ENCODE data around the gene RBM23. TPM values are rescaled to one million over a fixed set of nuclear protein-coding genes. Genes with fewer than 3 reads are reported as not detected.

RBM23 gene
- total RNA-seq, 1 experiment from 2014 or later = 105 TPM

- peaks cover 92% of the 10 kb centered on the region for H3K36me3 ChIP-seq (ENCODE audit: insufficient read depth, low read length, poor library complexity, severe bottlenecking)
- TF ChIP-seq EZH2 (IDR thresholded peaks at IDR 0.05; ENCODE audit: borderline replicate concordance, low read depth, low read length, poor library complexity, severe bottlenecking) = no peak
- no peak for TF ChIP-seq CTCF (conservative IDR thresholded peaks at IDR 0.05; ENCODE audit: low read depth, low read length)
- intact Hi-C loops (cut with micrococcal nuclease; ENCODE audit: unreplicated experiment) = no loop called here
- ChIA-PET POLR2A (ENCODE audit: low non-redundant PET) (no interaction called here), CTCF (no interaction called here)
- no TSS peak for BruUV-seq (replicated peaks)
- H3K27me3 ChIP-seq (replicated peaks; ENCODE audit: insufficient read depth, low read depth, low read length, poor library complexity) = no peaks in the 10 kb centered on the region
- DNase-seq (ENCODE audit: low spot score) = no peak
- H3K27ac ChIP-seq (ENCODE audit: low read depth, low read length, poor library complexity, severe bottlenecking) = no peak overlapping the region
- no peaks in the 10 kb centered on the region for H3K4me1 ChIP-seq (ENCODE audit: insufficient read depth, low read length, poor library complexity, severe bottlenecking)
- no peaks in the 10 kb centered on the region for H3K9me3 ChIP-seq (ENCODE audit: low read depth, low read length, poor library complexity, severe bottlenecking)
- no peak overlapping the region for H3K4me3 ChIP-seq (ENCODE audit: low read depth, low read length, poor library complexity, severe bottlenecking)
These were observed 13.3 kb downstream of the RBM23 start for GRCh38 chr14:22905627-22906026.

- ChIA-PET CTCF (interaction anchor here (0.6 kb wide), 1 partner anchor 548 kb away, joined by 3 read pairs; no protein-coding TSS in a partner anchor), POLR2A (ENCODE audit: low non-redundant PET) (no interaction called here)
- H3K9me3 ChIP-seq (ENCODE audit: low read depth, low read length, poor library complexity, severe bottlenecking) = no peaks in the 10 kb centered on the region
- no peaks in the 10 kb centered on the region for H3K4me1 ChIP-seq (ENCODE audit: insufficient read depth, low read length, poor library complexity, severe bottlenecking)
- H3K27ac ChIP-seq (ENCODE audit: low read depth, low read length, poor library complexity, severe bottlenecking) = no peak overlapping the region
- no TSS peak for BruUV-seq (replicated peaks)
- peaks cover 91% of the 10 kb centered on the region for H3K36me3 ChIP-seq (ENCODE audit: insufficient read depth, low read length, poor library complexity, severe bottlenecking)
- no peak for DNase-seq (ENCODE audit: low spot score)
- H3K27me3 ChIP-seq (replicated peaks; ENCODE audit: insufficient read depth, low read depth, low read length, poor library complexity) = no peaks in the 10 kb centered on the region
- intact Hi-C loops (cut with micrococcal nuclease; ENCODE audit: unreplicated experiment) = loop anchor here (5.0 kb wide), 1 partner anchor 81 kb away; no protein-coding TSS in a partner anchor
- no peak for TF ChIP-seq EZH2 (IDR thresholded peaks at IDR 0.05; ENCODE audit: borderline replicate concordance, low read depth, low read length, poor library complexity, severe bottlenecking)
- TF ChIP-seq CTCF (conservative IDR thresholded peaks at IDR 0.05; ENCODE audit: low read depth, low read length) = no peak
- no peak overlapping the region for H3K4me3 ChIP-seq (ENCODE audit: low read depth, low read length, poor library complexity, severe bottlenecking)
These were observed 15.2 kb downstream of the RBM23 start for GRCh38 chr14:22903742-22904087.

GRCh38 chr14:22901799-22902198, 17.1 kb downstream of the RBM23 start:
- H3K27me3 ChIP-seq (replicated peaks; ENCODE audit: insufficient read depth, low read depth, low read length, poor library complexity) = no peaks in the 10 kb centered on the region
- no peaks in the 10 kb centered on the region for H3K4me1 ChIP-seq (ENCODE audit: insufficient read depth, low read length, poor library complexity, severe bottlenecking)
- H3K9me3 ChIP-seq (ENCODE audit: low read depth, low read length, poor library complexity, severe bottlenecking) = no peaks in the 10 kb centered on the region
- intact Hi-C loops (cut with micrococcal nuclease; ENCODE audit: unreplicated experiment) = loop anchor here (5.0 kb wide), 1 partner anchor 79 kb away; no protein-coding TSS in a partner anchor
- BruUV-seq (replicated peaks) = no TSS peak
- peaks cover 72% of the 10 kb centered on the region for H3K36me3 ChIP-seq (ENCODE audit: insufficient read depth, low read length, poor library complexity, severe bottlenecking)
- ChIA-PET CTCF (interaction anchor here (0.9 to 1.1 kb wide), 3 partner anchors 35 to 332 kb away, joined by 3 to 5 read pairs (median 3); no protein-coding TSS in a partner anchor), POLR2A (ENCODE audit: low non-redundant PET) (no interaction called here)
- TF ChIP-seq EZH2 (IDR thresholded peaks at IDR 0.05; ENCODE audit: borderline replicate concordance, low read depth, low read length, poor library complexity, severe bottlenecking) = no peak
- no peak for TF ChIP-seq CTCF (conservative IDR thresholded peaks at IDR 0.05; ENCODE audit: low read depth, low read length)
- H3K27ac ChIP-seq (ENCODE audit: low read depth, low read length, poor library complexity, severe bottlenecking) = no peak overlapping the region
- no peak for DNase-seq (ENCODE audit: low spot score)
- H3K4me3 ChIP-seq (ENCODE audit: low read depth, low read length, poor library complexity, severe bottlenecking) = no peak overlapping the region
